Measurements from ENCODE around the gene CLTA. TPM values are rescaled to one million over a fixed set of nuclear protein-coding genes. Genes with fewer than 3 reads are reported as not detected.
A peak's percentile ranks its signal among the peaks of the same experiment; 100 is the strongest.
"Not testable (repeated sequence)": the region's sequence is repeated elsewhere in the genome, so short reads cannot be mapped to it uniquely, and the experiment has no call there.

The CLTA gene
- total RNA-seq, 2 donors from 2014 or later = 86.8 to 91.6 TPM

GRCh38 chr9:36176496-36176895 is 14.2 kb upstream of the CLTA start:
- not testable (repeated sequence) for ATAC-seq (replicated peaks in 1 of 2); H3K4me1 Mint-ChIP-seq (ENCODE audit: low read depth); H3K9me3 Mint-ChIP-seq; H3K27ac Mint-ChIP-seq; H3K4me3 Mint-ChIP-seq; H3K36me3 Mint-ChIP-seq (ENCODE audit: insufficient read depth in 2 of 2); H3K27me3 Mint-ChIP-seq (ENCODE audit: low read depth); DNase-seq

- Mint-ChIP-seq H3K4me1 (ENCODE audit: low read depth) (peaks cover 5% of the 10 kb centered on the region), H3K4me3 (no peak overlapping the region), H3K27me3 (ENCODE audit: low read depth) (no peaks in the 10 kb centered on the region), H3K9me3 (no peaks in the 10 kb centered on the region), H3K36me3 (ENCODE audit: insufficient read depth in 2 of 2) (no peaks in the 10 kb centered on the region), H3K27ac (no peak overlapping the region)
- no peak for ATAC-seq (replicated peaks in 1 of 2)
- DNase-seq = no peak
Measured at GRCh38 chr9:36177571-36177970, 13.2 kb upstream of the CLTA start.

- DNase-seq; H3K36me3 Mint-ChIP-seq (ENCODE audit: insufficient read depth in 2 of 2); H3K9me3 Mint-ChIP-seq; H3K4me1 Mint-ChIP-seq (ENCODE audit: low read depth); ATAC-seq (replicated peaks in 1 of 2); H3K27me3 Mint-ChIP-seq (ENCODE audit: low read depth); H3K4me3 Mint-ChIP-seq; H3K27ac Mint-ChIP-seq: not testable (repeated sequence)
Measured at GRCh38 chr9:36180243-36180642, 10.5 kb upstream of the CLTA start.

- DNase-seq (no peak), ATAC-seq (replicated peaks in 1 of 2) (no peak)
- no peak overlapping the region for H3K27ac Mint-ChIP-seq
- H3K4me1 Mint-ChIP-seq (ENCODE audit: low read depth) = peaks cover 18% of the 10 kb centered on the region
- H3K9me3 Mint-ChIP-seq = no peaks in the 10 kb centered on the region
- peaks cover 13% of the 10 kb centered on the region for H3K27me3 Mint-ChIP-seq (ENCODE audit: low read depth)
- H3K36me3 Mint-ChIP-seq (ENCODE audit: insufficient read depth in 2 of 2) = peaks cover 2 to 3% of the 10 kb centered on the region in 2 donors
- H3K4me3 Mint-ChIP-seq = no peak overlapping the region
Measured at GRCh38 chr9:36187414-36187813, 3.3 kb upstream of the CLTA start.

GRCh38 chr9:36188212-36188611 is 2.5 kb upstream of the CLTA start:
- H3K4me1 Mint-ChIP-seq (ENCODE audit: low read depth) = peaks cover 26% of the 10 kb centered on the region
- no peak for ATAC-seq (replicated peaks in 1 of 2)
- H3K27me3 Mint-ChIP-seq (ENCODE audit: low read depth) = peaks cover 13% of the 10 kb centered on the region
- no peak overlapping the region for H3K27ac Mint-ChIP-seq
- H3K36me3 Mint-ChIP-seq (ENCODE audit: insufficient read depth in 2 of 2) = peaks cover 2 to 3% of the 10 kb centered on the region in 2 donors
- no peak overlapping the region for H3K4me3 Mint-ChIP-seq
- DNase-seq = no peak
- no peaks in the 10 kb centered on the region for H3K9me3 Mint-ChIP-seq

GRCh38 chr9:36189976-36190375 is 745 bp upstream of the CLTA start:
- no peak for DNase-seq
- Mint-ChIP-seq H3K4me3 (peak overlapping the region; percentile 98 to 100), H3K4me1 (ENCODE audit: low read depth) (peaks cover 43% of the 10 kb centered on the region), H3K9me3 (no peaks in the 10 kb centered on the region), H3K36me3 (ENCODE audit: insufficient read depth in 2 of 2) (peaks cover 7 to 13% of the 10 kb centered on the region in 2 donors), H3K27ac (no peak overlapping the region), H3K27me3 (ENCODE audit: low read depth) (peaks cover 13% of the 10 kb centered on the region)
- no peak for ATAC-seq (replicated peaks in 1 of 2)

- ATAC-seq (replicated peaks in 1 of 2) = peak; percentile 10 to 14
- no peaks in the 10 kb centered on the region for H3K9me3 Mint-ChIP-seq
Measured at GRCh38 chr9:36191290-36191645, 547 bp downstream of the CLTA start.

GRCh38 chr9:36191686-36192085 is 965 bp downstream of the CLTA start:
- peak overlapping the region; percentile 97 for H3K27ac Mint-ChIP-seq
- H3K4me3 Mint-ChIP-seq = peak overlapping the region; percentile 98 to 100
- peaks cover 48% of the 10 kb centered on the region for H3K4me1 Mint-ChIP-seq (ENCODE audit: low read depth)
- H3K9me3 Mint-ChIP-seq = no peaks in the 10 kb centered on the region
- H3K36me3 Mint-ChIP-seq (ENCODE audit: insufficient read depth in 2 of 2) = peaks cover 7 to 17% of the 10 kb centered on the region in 2 donors
- no peak for ATAC-seq (replicated peaks in 1 of 2)
- DNase-seq = no peak
- H3K27me3 Mint-ChIP-seq (ENCODE audit: low read depth) = peaks cover 13% of the 10 kb centered on the region

More at GRCh38 chr9:36191290-36191645, 547 bp downstream of the CLTA start:
- Mint-ChIP-seq H3K4me1 (ENCODE audit: low read depth) (peaks cover 48% of the 10 kb centered on the region), H3K27ac (peak overlapping the region; percentile 97), H3K36me3 (ENCODE audit: insufficient read depth in 2 of 2) (peaks cover 7 to 17% of the 10 kb centered on the region in 2 donors), H3K27me3 (ENCODE audit: low read depth) (peaks cover 13% of the 10 kb centered on the region), H3K4me3 (peak overlapping the region; percentile 98 to 100)
- DNase-seq = peak; percentile 48 to 54

- Mint-ChIP-seq H3K27ac (peak overlapping the region; percentile 97), H3K4me1 (ENCODE audit: low read depth) (peaks cover 48% of the 10 kb centered on the region), H3K9me3 (no peaks in the 10 kb centered on the region), H3K36me3 (ENCODE audit: insufficient read depth in 2 of 2) (peaks cover 7 to 17% of the 10 kb centered on the region in 2 donors), H3K27me3 (ENCODE audit: low read depth) (peaks cover 13% of the 10 kb centered on the region), H3K4me3 (peak overlapping the region; percentile 98 to 100)
- ATAC-seq (replicated peaks in 1 of 2) = no peak
- no peak for DNase-seq
Measured at GRCh38 chr9:36192196-36192595, 1.5 kb downstream of the CLTA start.

- Mint-ChIP-seq H3K9me3 (no peaks in the 10 kb centered on the region), H3K27ac (peak overlapping the region; percentile 96), H3K36me3 (ENCODE audit: insufficient read depth in 2 of 2) (peaks cover 7 to 17% of the 10 kb centered on the region in 2 donors), H3K27me3 (ENCODE audit: low read depth) (peaks cover 13% of the 10 kb centered on the region), H3K4me1 (ENCODE audit: low read depth) (peaks cover 48% of the 10 kb centered on the region), H3K4me3 (peak overlapping the region; percentile 98 to 100)
- ATAC-seq (replicated peaks in 1 of 2) (no peak), DNase-seq (no peak)
Measured at GRCh38 chr9:36193023-36193422, 2.3 kb downstream of the CLTA start.

GRCh38 chr9:36194326-36195000 is 3.7 kb downstream of the CLTA start:
- H3K9me3 Mint-ChIP-seq = no peaks in the 10 kb centered on the region
- peak overlapping the region; percentile 98 to 100 for H3K4me3 Mint-ChIP-seq
- ATAC-seq (replicated peaks in 1 of 2) (no peak), DNase-seq (no peak)
- peaks cover 48% of the 10 kb centered on the region for H3K4me1 Mint-ChIP-seq (ENCODE audit: low read depth)
- H3K36me3 Mint-ChIP-seq (ENCODE audit: insufficient read depth in 2 of 2) = peaks cover 9 to 20% of the 10 kb centered on the region in 2 donors
- no peaks in the 10 kb centered on the region for H3K27me3 Mint-ChIP-seq (ENCODE audit: low read depth)
- peak overlapping the region; percentile 96 for H3K27ac Mint-ChIP-seq

- H3K27me3 Mint-ChIP-seq (ENCODE audit: low read depth) = no peaks in the 10 kb centered on the region
- H3K36me3 Mint-ChIP-seq (ENCODE audit: insufficient read depth in 2 of 2) = peaks cover 3 to 22% of the 10 kb centered on the region in 2 donors
- H3K9me3 Mint-ChIP-seq = no peaks in the 10 kb centered on the region
- DNase-seq (no peak), ATAC-seq (replicated peaks in 1 of 2) (no peak)
- peaks cover 47% of the 10 kb centered on the region for H3K4me1 Mint-ChIP-seq (ENCODE audit: low read depth)
- peak overlapping the region; percentile 79 for H3K27ac Mint-ChIP-seq
- H3K4me3 Mint-ChIP-seq = no peak overlapping the region
Measured at GRCh38 chr9:36204906-36205547, 14.3 kb downstream of the CLTA start.

GRCh38 chr9:36207016-36207415 is 16.3 kb downstream of the CLTA start:
- peaks cover 54% of the 10 kb centered on the region for H3K4me1 Mint-ChIP-seq (ENCODE audit: low read depth)
- peak overlapping the region; percentile 95 for H3K27ac Mint-ChIP-seq
- ATAC-seq (replicated peaks in 1 of 2) (peak; percentile 17 to 30), DNase-seq (no peak)
- H3K9me3 Mint-ChIP-seq = no peaks in the 10 kb centered on the region
- H3K27me3 Mint-ChIP-seq (ENCODE audit: low read depth) = no peaks in the 10 kb centered on the region
- peak overlapping the region in 1 of 2 donors; percentile 81 for H3K4me3 Mint-ChIP-seq
- peaks cover 5 to 26% of the 10 kb centered on the region in 2 donors for H3K36me3 Mint-ChIP-seq (ENCODE audit: insufficient read depth in 2 of 2)
